HepG2 (cell line): Measurements from ENCODE around the gene CEP83. TPM values are rescaled to one million over a fixed set of nuclear protein-coding genes. Genes with fewer than 3 reads are reported as not detected.

ENCODE experiments used
- ATAC-seq: fragments of 200-7000 bp; cut with Tn5 transposase; 3 replicates; pipeline ENCODE4 v1.9.1; 2020; ENCODE audit warnings: mild to moderate bottlenecking, moderate library complexity
- BruUV-seq: library from RNA; stranded (reverse); fragments of 400-500 nt; replicated peaks from 2 replicates; lab custom pipeline; 2021; lab: Mats Ljungman, UMichigan
- CTCF ChIA-PET: fragments of 300-600 bp; formaldehyde crosslinking; extraction: SDS; loops from one replicate; lab custom pipeline; 2021; ENCODE audit warnings: low total read pairs, inconsistent platforms, low intra/inter-chr PET ratio; lab: Yijun Ruan, JAX
- POLR2A ChIA-PET: fragments of 350-600 bp; sonication (Branson Sonifier 250); formaldehyde crosslinking; loops from one replicate; lab custom pipeline; 2020; ENCODE audit warnings: antibody characterized with exemption, inconsistent platforms; lab: Yijun Ruan, JAX
- DNase-seq: peaks from one replicate; pipeline ENCODE4 v3.0.0-alpha.2; 2015; ENCODE audit warnings: low spot score
- FAIRE-seq: peaks from 3 replicates; lab custom pipeline; 2011; peaks lifted over from hg19 to GRCh38; lab: Jason Lieb, UNC
- H2AFZ ChIP-seq: one replicate; pipeline ENCODE4 v1.6.1; 2011; ENCODE audit warnings: low read length, inconsistent platforms
- H3K27ac ChIP-seq: fragments of 300-600 bp; 3 replicates; pipeline ENCODE4 v1.8.0; 2011; ENCODE audit warnings: mixed run types, mild to moderate bottlenecking, mixed read lengths, low read length, inconsistent platforms; ENCODE audit not compliant: insufficient read depth; ENCODE audit errors: extremely low read length
- H3K27me3 ChIP-seq, 2 experiments: fragments of 200-600 bp in 1 of 2; 2 replicates in 1 of 2; 3 replicates in 1 of 2; pipeline versions ENCODE4 v1.6.0 to v1.8.0; 2011; ENCODE audit warnings: low read length in 2 of 2, mild to moderate bottlenecking in 2 of 2, moderate library complexity in 2 of 2, inconsistent platforms in 1 of 2; ENCODE audit not compliant: insufficient read depth in 2 of 2, control insufficient read depth in 1 of 2
- H3K36me3 ChIP-seq, 2 experiments: fragments of 200-600 bp in 1 of 2; replicated peaks in 1 of 2; 2 replicates in 1 of 2; 3 replicates in 1 of 2; pipeline versions ENCODE4 v1.5.1 to v1.8.0; 2011; ENCODE audit warnings: low read length in 2 of 2, inconsistent platforms in 1 of 2; ENCODE audit not compliant: insufficient read depth in 2 of 2, control insufficient read depth in 1 of 2
- H3K4me1 ChIP-seq: 2 replicates; pipeline ENCODE4 v1.5.1; 2012; ENCODE audit warnings: low read length, inconsistent platforms; ENCODE audit not compliant: insufficient read depth
- H3K4me2 ChIP-seq: 2 replicates; pipeline ENCODE4 v1.6.0; 2011; ENCODE audit warnings: low read depth, low read length, inconsistent platforms
- H3K4me3 ChIP-seq, 3 experiments: fragments of 200-600 bp in 1 of 3; sonication (generic), shearing (Covaris generic) in 1 of 3; replicated peaks in 1 of 3; 2 replicates each; pipeline ENCODE4 v1.5.1; 2011 to 2016; ENCODE audit warnings: low read length in 3 of 3, inconsistent platforms in 2 of 3, low read depth in 2 of 3, mild to moderate bottlenecking in 2 of 3, control low read depth in 1 of 3, mixed read lengths in 1 of 3; ENCODE audit not compliant: insufficient read depth in 1 of 3
- H3K79me2 ChIP-seq: one replicate; pipeline ENCODE4 v1.6.1; 2011; ENCODE audit warnings: low read length, inconsistent platforms; ENCODE audit not compliant: insufficient read depth
- H3K9ac ChIP-seq: 2 replicates; pipeline ENCODE4 v1.6.0; 2011; ENCODE audit warnings: mild to moderate bottlenecking, low read depth, low read length, inconsistent platforms; ENCODE audit not compliant: insufficient read depth
- H3K9me3 ChIP-seq: 2 replicates; pipeline ENCODE4 v1.5.1; 2012; ENCODE audit warnings: mild to moderate bottlenecking, low read length
- H4K20me1 ChIP-seq: 2 replicates; pipeline ENCODE4 v1.6.0; 2011; ENCODE audit warnings: inconsistent platforms, mild to moderate bottlenecking, low read length, moderate library complexity; ENCODE audit not compliant: insufficient read depth
- CHD2 ChIP-seq: IDR thresholded peaks from 2 replicates; pipeline ENCODE4 v1.6.1; 2011; ENCODE audit warnings: low read depth, low read length, improper control_type of control experiment
- DPF2 ChIP-seq: sonication (generic); formaldehyde crosslinking; IDR thresholded peaks from 2 replicates; pipeline ENCODE4 v1.4.0; 2020; ENCODE audit warnings: mild to moderate bottlenecking, low read depth, missing genetic modification reagents, borderline replicate concordance
- ETV5 ChIP-seq: IDR thresholded peaks from 2 replicates; pipeline ENCODE4 v1.6.1; 2018; ENCODE audit warnings: missing biosample characterization, missing genetic modification reagents, inconsistent platforms, borderline replicate concordance
- FOXK2 ChIP-seq: fragments of 450-650 bp; IDR thresholded peaks from 2 replicates; pipeline ENCODE4 v1.6.1; 2016
- HOXA5 ChIP-seq: sonication (generic); formaldehyde crosslinking; IDR thresholded peaks from 2 replicates; pipeline ENCODE4 v1.4.0; 2020; ENCODE audit warnings: missing genetic modification reagents
- KDM3A ChIP-seq: IDR thresholded peaks from 2 replicates; pipeline ENCODE4 v1.6.1; 2018; ENCODE audit warnings: low read depth, missing compliant biosample characterization
- NONO ChIP-seq, 2 experiments: fragments of 450-650 bp in 1 of 2; sonication (generic) in 1 of 2; formaldehyde crosslinking in 1 of 2; IDR thresholded peaks in 1 of 2; conservative IDR thresholded peaks in 1 of 2; 2 replicates each; pipeline versions ENCODE4 v1.6.1 to v1.8.0; 2017 to 2022; ENCODE audit warnings: mild to moderate bottlenecking in 1 of 2, missing genetic modification reagents in 1 of 2, moderate library complexity in 1 of 2
- ZEB1 ChIP-seq: IDR thresholded peaks from 2 replicates; pipeline ENCODE4 v1.6.1; 2012; ENCODE audit warnings: mild to moderate bottlenecking, low read depth, inconsistent platforms; ENCODE audit not compliant: insufficient replicate concordance
- ZNF441 ChIP-seq: sonication (generic); formaldehyde crosslinking; IDR thresholded peaks from 2 replicates; pipeline ENCODE4 v1.7.0; 2021; ENCODE audit warnings: missing genetic modification reagents, borderline replicate concordance
- ZNF670 ChIP-seq: sonication (generic); formaldehyde crosslinking; IDR thresholded peaks from 2 replicates; pipeline ENCODE4 v1.8.0; 2022; ENCODE audit warnings: mild to moderate bottlenecking, missing genetic modification reagents, borderline replicate concordance
- WGBS: methylation state at CpG from one replicate; pipeline ENCODE4 v1.1.6; 2017; ENCODE audit warnings: low lambda C conversion rate; 5-methylcytosine and 5-hydroxymethylcytosine counted together
- in situ Hi-C: cut with HindIII; loops from 2 replicates; pipeline ENCODE4 v1.10.0; 2017; ENCODE audit warnings: low pct_unique_long_range_greater_than_20kb; ENCODE audit not compliant: extremely low pct_ligation_motif_present
- intact Hi-C: fragments of 100-400 bp; cut with micrococcal nuclease; formaldehyde crosslinking; loops from one replicate; pipeline ENCODE4 v1.10.0; 2022; ENCODE audit not compliant: unreplicated experiment
- polyA plus RNA-seq, 8 experiments: library from polyadenylated mRNA; depleted of rRNA in 3 of 8; stranded (reverse) in 7 of 8; unstranded in 1 of 8; fragments of >200 nt; fragmentation: Illumina TruSeq in 4 of 8; extraction: Trizol in 4 of 8; gene quantifications; 2 replicates each; pipeline versions ENCODE4 v1.2.1 to v1.2.3, GENCODE V29; 2011 to 2016; ENCODE audit warnings: low read depth in 4 of 8, missing spikeins in 1 of 8, mixed read lengths in 1 of 8; ENCODE audit not compliant: insufficient read depth in 1 of 8
- total RNA-seq, 5 experiments: library from RNA; depleted of rRNA; stranded (reverse); fragments of >200 nt; fragmentation: Illumina TruSeq; extraction: Trizol; gene quantifications; 2 replicates each; pipeline ENCODE4 v1.2.3, GENCODE V29; 2016; ENCODE audit warnings: low read depth in 1 of 5
- TF ChIP-seq, protein P1 (sequence below): sonication (generic); formaldehyde crosslinking; IDR thresholded peaks from 2 replicates; pipeline ENCODE4 v1.5.0; 2020; ENCODE audit warnings: mild to moderate bottlenecking, missing genetic modification reagents, borderline replicate concordance

CEP83 gene
- total and polyA plus RNA-seq, 2 of the 13 experiments (the other 11 are each of a cell fraction or from before 2014, with no cell fraction given) = 6.2 to 19.2 TPM

DNA sequence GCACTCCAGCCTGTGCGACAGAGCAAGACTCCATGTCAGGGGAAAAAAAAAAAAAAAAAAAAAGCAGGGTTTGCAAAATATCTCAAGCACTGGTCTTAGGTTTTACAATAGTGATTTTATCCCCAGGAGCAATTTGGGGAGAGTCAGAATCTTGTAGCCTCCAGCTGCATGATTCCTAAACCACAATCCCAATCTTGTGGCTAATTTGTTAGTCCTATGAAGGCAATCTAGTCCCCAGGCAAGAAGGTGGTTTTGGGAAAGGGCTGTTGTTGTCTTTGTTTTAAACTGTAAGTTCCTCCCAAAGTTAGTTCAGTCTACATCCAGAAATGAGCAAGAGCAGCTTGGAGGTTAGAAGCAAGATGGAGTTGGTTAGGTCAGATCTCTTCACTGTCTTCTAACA is 175.6 kb downstream of the CEP83 start:
- no peaks in the 10 kb centered on the region for H4K20me1 ChIP-seq
- ChIA-PET POLR2A (interaction anchor here (0.6 kb wide), 1 partner anchor 1356 kb away, joined by 3 read pairs; no protein-coding TSS in a partner anchor), CTCF (no interaction called here)
- no peaks in the 10 kb centered on the region for H3K27me3 ChIP-seq
- intact Hi-C loops (no loop called here), in situ Hi-C loops (no loop called here)
- BruUV-seq = no TSS peak
- peaks cover 9 to 33% of the 10 kb centered on the region in 2 experiments for H3K36me3 ChIP-seq
- TF ChIP-seq HOXA5 (no peak), FOXK2 (no peak), ZNF441 (CRISPR knock-in tag) (no peak), CHD2 (no peak)
- H3K4me1 ChIP-seq = no peaks in the 10 kb centered on the region
- 100% methylated on average over 1 of the region's 1 CpG for whole genome bisulfite sequencing
- no peaks in the 10 kb centered on the region for H3K9me3 ChIP-seq
- ATAC-seq (no peak), FAIRE-seq (no peak), DNase-seq (no peak)
- H3K9ac ChIP-seq = no peak overlapping the region
- no peak overlapping the region for H3K4me3 ChIP-seq
- no peak overlapping the region for H3K4me2 ChIP-seq
- no peaks in the 10 kb centered on the region for H3K79me2 ChIP-seq
- H2AFZ ChIP-seq = no peak overlapping the region
- no peak overlapping the region for H3K27ac ChIP-seq

GRCh38 chr12:94282675-94283074 is 177.0 kb downstream of the CEP83 start:
- no peaks in the 10 kb centered on the region for H4K20me1 ChIP-seq
- H2AFZ ChIP-seq = no peak overlapping the region
- ChIA-PET CTCF (no interaction called here), POLR2A (no interaction called here)
- no peak overlapping the region for H3K4me3 ChIP-seq
- 95% methylated on average over 7 of the region's 7 CpGs for WGBS
- H3K36me3 ChIP-seq = peaks cover 6 to 30% of the 10 kb centered on the region in 2 experiments
- no peak for DNase-seq
- peaks cover 11% of the 10 kb centered on the region for H3K4me1 ChIP-seq
- H3K79me2 ChIP-seq = no peaks in the 10 kb centered on the region
- H3K27ac ChIP-seq = no peak overlapping the region
- FAIRE-seq = no peak
- H3K27me3 ChIP-seq = no peaks in the 10 kb centered on the region
- TF ChIP-seq KDM3A (no peak), ZNF670 (CRISPR knock-in tag) (no peak), ETV5 (CRISPR knock-in tag) (no peak), DPF2 (no peak), NONO (IDR thresholded peaks at IDR 0.05) (no peak), NONO (CRISPR knock-in tag; conservative IDR thresholded peaks at IDR 0.05) (no peak), ZEB1 (no peak)
- TF ChIP-seq, protein P1, sequence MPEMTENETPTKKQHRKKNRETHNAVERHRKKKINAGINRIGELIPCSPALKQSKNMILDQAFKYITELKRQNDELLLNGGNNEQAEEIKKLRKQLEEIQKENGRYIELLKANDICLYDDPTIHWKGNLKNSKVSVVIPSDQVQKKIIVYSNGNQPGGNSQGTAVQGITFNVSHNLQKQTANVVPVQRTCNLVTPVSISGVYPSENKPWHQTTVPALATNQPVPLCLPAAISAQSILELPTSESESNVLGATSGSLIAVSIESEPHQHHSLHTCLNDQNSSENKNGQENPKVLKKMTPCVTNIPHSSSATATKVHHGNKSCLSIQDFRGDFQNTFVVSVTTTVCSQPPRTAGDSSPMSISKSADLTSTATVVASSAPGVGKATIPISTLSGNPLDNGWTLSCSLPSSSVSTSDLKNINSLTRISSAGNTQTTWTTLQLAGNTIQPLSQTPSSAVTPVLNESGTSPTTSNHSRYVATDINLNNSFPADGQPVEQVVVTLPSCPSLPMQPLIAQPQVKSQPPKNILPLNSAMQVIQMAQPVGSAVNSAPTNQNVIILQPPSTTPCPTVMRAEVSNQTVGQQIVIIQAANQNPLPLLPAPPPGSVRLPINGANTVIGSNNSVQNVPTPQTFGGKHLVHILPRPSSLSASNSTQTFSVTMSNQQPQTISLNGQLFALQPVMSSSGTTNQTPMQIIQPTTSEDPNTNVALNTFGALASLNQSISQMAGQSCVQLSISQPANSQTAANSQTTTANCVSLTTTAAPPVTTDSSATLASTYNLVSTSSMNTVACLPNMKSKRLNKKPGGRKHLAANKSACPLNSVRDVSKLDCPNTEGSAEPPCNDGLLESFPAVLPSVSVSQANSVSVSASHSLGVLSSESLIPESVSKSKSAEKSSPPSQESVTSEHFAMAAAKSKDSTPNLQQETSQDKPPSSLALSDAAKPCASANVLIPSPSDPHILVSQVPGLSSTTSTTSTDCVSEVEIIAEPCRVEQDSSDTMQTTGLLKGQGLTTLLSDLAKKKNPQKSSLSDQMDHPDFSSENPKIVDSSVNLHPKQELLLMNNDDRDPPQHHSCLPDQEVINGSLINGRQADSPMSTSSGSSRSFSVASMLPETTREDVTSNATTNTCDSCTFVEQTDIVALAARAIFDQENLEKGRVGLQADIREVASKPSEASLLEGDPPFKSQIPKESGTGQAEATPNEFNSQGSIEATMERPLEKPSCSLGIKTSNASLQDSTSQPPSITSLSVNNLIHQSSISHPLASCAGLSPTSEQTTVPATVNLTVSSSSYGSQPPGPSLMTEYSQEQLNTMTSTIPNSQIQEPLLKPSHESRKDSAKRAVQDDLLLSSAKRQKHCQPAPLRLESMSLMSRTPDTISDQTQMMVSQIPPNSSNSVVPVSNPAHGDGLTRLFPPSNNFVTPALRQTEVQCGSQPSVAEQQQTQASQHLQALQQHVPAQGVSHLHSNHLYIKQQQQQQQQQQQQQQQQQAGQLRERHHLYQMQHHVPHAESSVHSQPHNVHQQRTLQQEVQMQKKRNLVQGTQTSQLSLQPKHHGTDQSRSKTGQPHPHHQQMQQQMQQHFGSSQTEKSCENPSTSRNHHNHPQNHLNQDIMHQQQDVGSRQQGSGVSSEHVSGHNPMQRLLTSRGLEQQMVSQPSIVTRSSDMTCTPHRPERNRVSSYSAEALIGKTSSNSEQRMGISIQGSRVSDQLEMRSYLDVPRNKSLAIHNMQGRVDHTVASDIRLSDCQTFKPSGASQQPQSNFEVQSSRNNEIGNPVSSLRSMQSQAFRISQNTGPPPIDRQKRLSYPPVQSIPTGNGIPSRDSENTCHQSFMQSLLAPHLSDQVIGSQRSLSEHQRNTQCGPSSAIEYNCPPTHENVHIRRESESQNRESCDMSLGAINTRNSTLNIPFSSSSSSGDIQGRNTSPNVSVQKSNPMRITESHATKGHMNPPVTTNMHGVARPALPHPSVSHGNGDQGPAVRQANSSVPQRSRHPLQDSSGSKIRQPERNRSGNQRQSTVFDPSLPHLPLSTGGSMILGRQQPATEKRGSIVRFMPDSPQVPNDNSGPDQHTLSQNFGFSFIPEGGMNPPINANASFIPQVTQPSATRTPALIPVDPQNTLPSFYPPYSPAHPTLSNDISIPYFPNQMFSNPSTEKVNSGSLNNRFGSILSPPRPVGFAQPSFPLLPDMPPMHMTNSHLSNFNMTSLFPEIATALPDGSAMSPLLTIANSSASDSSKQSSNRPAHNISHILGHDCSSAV (CRISPR knock-in tag) = no peak
- no peaks in the 10 kb centered on the region for H3K9me3 ChIP-seq
- H3K4me2 ChIP-seq = no peak overlapping the region
- no peak for ATAC-seq
- intact Hi-C loops = no loop called here
- no peak overlapping the region for H3K9ac ChIP-seq
- BruUV-seq = no TSS peak
- in situ Hi-C loops = no loop called here
